IMR-90 (cell line): Measurements from ENCODE around the gene CCDC170. TPM values are rescaled to one million over a fixed set of nuclear protein-coding genes. Genes with fewer than 3 reads are reported as not detected.

ENCODE experiments used
- ATAC-seq: fragments of 200-7000 bp; cut with Tn5 transposase; 2 replicates; pipeline ENCODE4 v1.9.1; 2020; ENCODE audit warnings: low read depth, mild to moderate bottlenecking, moderate library complexity
- BruUV-seq: library from RNA; stranded (reverse); fragments of 400-500 nt; replicated peaks from 2 replicates; lab custom pipeline; 2021; lab: Mats Ljungman, UMichigan
- CTCF ChIA-PET: fragments of 300-600 bp; formaldehyde crosslinking; extraction: SDS; loops from one replicate; lab custom pipeline; 2021; ENCODE audit warnings: antibody characterized with exemption; lab: Yijun Ruan, JAX
- POLR2A ChIA-PET: fragments of 300-600 bp; sonication (Branson Sonifier 250); formaldehyde crosslinking; loops from one replicate; lab custom pipeline; 2022; ENCODE audit warnings: antibody characterized with exemption; ENCODE audit not compliant: unreplicated experiment; lab: Charles Lee
- DNase-seq: peaks from one replicate; pipeline ENCODE4 v3.0.0; 2013
- H2AFZ ChIP-seq: replicated peaks from 2 replicates; pipeline ENCODE3; 2013; ENCODE audit warnings: low read length, mild to moderate bottlenecking; ENCODE audit not compliant: poor library complexity
- H2AK5ac ChIP-seq: 2 replicates; pipeline ENCODE4 v1.6.1; 2013; ENCODE audit warnings: low read depth, low read length, inconsistent platforms
- H2AK9ac ChIP-seq: replicated peaks from 2 replicates; pipeline ENCODE3; 2013; ENCODE audit warnings: mild to moderate bottlenecking, low read depth, low read length, moderate library complexity; ENCODE audit not compliant: poor library complexity
- H2BK120ac ChIP-seq: 2 replicates; pipeline ENCODE4 v1.6.1; 2013; ENCODE audit warnings: low read depth, low read length, inconsistent platforms
- H2BK15ac ChIP-seq: 3 replicates; pipeline ENCODE4 v1.6.1; 2013; ENCODE audit warnings: low read depth, low read length, inconsistent platforms
- H2BK20ac ChIP-seq: 2 replicates; pipeline ENCODE4 v1.6.1; 2013; ENCODE audit warnings: low read depth, mild to moderate bottlenecking, inconsistent platforms, low read length, moderate library complexity
- H2BK5ac ChIP-seq: 2 replicates; pipeline ENCODE4 v1.6.1; 2013; ENCODE audit warnings: mild to moderate bottlenecking, low read depth, low read length, inconsistent platforms; ENCODE audit not compliant: poor library complexity, severe bottlenecking
- H3K14ac ChIP-seq: replicated peaks from 2 replicates; pipeline ENCODE4 v1.6.1; 2013; ENCODE audit warnings: low read depth, low read length, inconsistent platforms
- H3K18ac ChIP-seq: 2 replicates; pipeline ENCODE4 v1.6.1; 2013; ENCODE audit warnings: low read depth, low read length, control low read depth
- H3K23ac ChIP-seq: 2 replicates; pipeline ENCODE4 v1.6.1; 2013; ENCODE audit warnings: low read depth, low read length, inconsistent platforms
- H3K27ac ChIP-seq: 2 replicates; pipeline ENCODE4 v1.5.1; 2013; ENCODE audit warnings: mild to moderate bottlenecking, control low read depth, low read length; ENCODE audit not compliant: insufficient read depth
- H3K27me3 ChIP-seq: 2 replicates; pipeline ENCODE4 v1.6.1; 2013; ENCODE audit warnings: low read length; ENCODE audit not compliant: control insufficient read depth, insufficient read depth
- H3K36me3 ChIP-seq: 2 replicates; pipeline ENCODE4 v1.6.1; 2013; ENCODE audit warnings: low read length, mixed read lengths; ENCODE audit not compliant: control insufficient read depth, insufficient read depth
- H3K4ac ChIP-seq: 2 replicates; pipeline ENCODE4 v1.6.1; 2013; ENCODE audit warnings: low read depth, low read length, inconsistent platforms
- H3K4me1 ChIP-seq: 2 replicates; pipeline ENCODE4 v1.6.1; 2013; ENCODE audit warnings: low read length, mixed read lengths; ENCODE audit not compliant: control insufficient read depth, insufficient read depth
- H3K4me2 ChIP-seq: 2 replicates; pipeline ENCODE4 v1.6.1; 2013; ENCODE audit warnings: low read depth, mild to moderate bottlenecking, control low read depth, low read length, moderate library complexity
- H3K4me3 ChIP-seq: 2 replicates; pipeline ENCODE4 v1.5.1; 2013; ENCODE audit warnings: low read depth, mild to moderate bottlenecking, control low read depth, low read length, moderate library complexity; ENCODE audit not compliant: insufficient read depth
- H3K56ac ChIP-seq: 2 replicates; pipeline ENCODE4 v1.6.1; 2013; ENCODE audit warnings: low read length, inconsistent platforms; ENCODE audit not compliant: insufficient read depth; ENCODE audit errors: extremely low read depth
- H3K79me1 ChIP-seq, 2 experiments: 2 replicates each; pipeline ENCODE4 v1.6.1; 2013; ENCODE audit warnings: low read length in 2 of 2, inconsistent platforms in 1 of 2, low read depth in 1 of 2
- H3K9ac ChIP-seq: 2 replicates; pipeline ENCODE4 v1.6.1; 2013; ENCODE audit warnings: low read depth, low read length, control low read depth
- H3K9me1 ChIP-seq: 2 replicates; pipeline ENCODE4 v1.6.1; 2013; ENCODE audit warnings: low read length, inconsistent platforms; ENCODE audit not compliant: insufficient read depth
- H3K9me3 ChIP-seq: 2 replicates; pipeline ENCODE4 v1.6.1; 2013; ENCODE audit warnings: low read length; ENCODE audit not compliant: control insufficient read depth, insufficient read depth
- H4K20me1 ChIP-seq: 2 replicates; pipeline ENCODE4 v1.6.1; 2013; ENCODE audit warnings: low read length, inconsistent platforms; ENCODE audit not compliant: insufficient read depth
- H4K5ac ChIP-seq: 2 replicates; pipeline ENCODE4 v1.6.1; 2013; ENCODE audit warnings: mild to moderate bottlenecking, low read depth, low read length, control low read depth
- H4K8ac ChIP-seq, 2 experiments: 2 replicates each; pipeline ENCODE4 v1.6.1; 2013; ENCODE audit warnings: low read depth in 2 of 2, low read length in 2 of 2, control low read depth in 1 of 2, inconsistent platforms in 1 of 2
- H4K91ac ChIP-seq: 2 replicates; pipeline ENCODE4 v1.6.1; 2013; ENCODE audit warnings: low read depth, low read length, inconsistent platforms; ENCODE audit not compliant: insufficient read depth
- CEBPB ChIP-seq: IDR thresholded peaks from 2 replicates; pipeline ENCODE4 v1.6.1; 2012; ENCODE audit warnings: low read depth, low read length, improper control_type of control experiment
- CHD1 ChIP-seq: IDR thresholded peaks from 2 replicates; pipeline ENCODE4 v1.6.1; 2012; ENCODE audit warnings: low read depth, low read length, improper control_type of control experiment
- MAFK ChIP-seq: IDR thresholded peaks from 2 replicates; pipeline ENCODE4 v1.6.1; 2012; ENCODE audit warnings: low read depth, low read length, improper control_type of control experiment
- SMC3 ChIP-seq: fragments of 150-350 bp; IDR thresholded peaks from 2 replicates; pipeline ENCODE4 v1.6.1; 2016; ENCODE audit warnings: low read depth, mild to moderate bottlenecking, antibody characterized with exemption, low read length, moderate library complexity
- WGBS, 2 experiments: methylation state at CpG; one replicate each; pipeline versions ENCODE4 v1.1.5 to v1.1.7; 2013; ENCODE audit warnings: missing lambda C conversion rate in 2 of 2; ENCODE audit not compliant: insufficient read length in 1 of 2; ENCODE audit errors: extremely low coverage in 2 of 2; 5-methylcytosine and 5-hydroxymethylcytosine counted together
- dilution Hi-C: fragments of 300-500 bp; cut with HindIII; formaldehyde crosslinking; loops from one replicate; pipeline ENCODE4 v1.14.3; 2018; ENCODE audit warnings: low sequenced_read_pairs; ENCODE audit not compliant: unreplicated experiment
- in situ Hi-C: fragments of 300-500 bp; cut with MboI; formaldehyde crosslinking; loops from 3 replicates; pipeline ENCODE4 v1.14.3; 2019; ENCODE audit warnings: low sequenced_read_pairs, inconsistent platforms, mixed read lengths
- intact Hi-C: fragments of 100-400 bp; cut with micrococcal nuclease; formaldehyde crosslinking; loops from 2 replicates; pipeline ENCODE4 v1.10.0; 2022
- polyA plus RNA-seq, 3 experiments: library from polyadenylated mRNA; depleted of rRNA; stranded (reverse); fragments of >200 nt; gene quantifications; 2 replicates each; pipeline ENCODE4 v1.2.3, GENCODE V29; 2012; ENCODE audit warnings: low replicate concordance in 1 of 3
- total RNA-seq: library from RNA; depleted of rRNA; stranded (reverse); fragments of >200 nt; gene quantifications from 2 replicates; pipeline ENCODE4 v1.2.3, GENCODE V29; 2012
- TF ChIP-seq, protein P1 (sequence below): fragments of 150-350 bp; IDR thresholded peaks from 2 replicates; pipeline ENCODE4 v1.6.1; 2017; ENCODE audit warnings: mild to moderate bottlenecking, antibody characterized with exemption, low read length, low read depth
- TF ChIP-seq, protein P2 (sequence below): conservative IDR thresholded peaks from 2 replicates; pipeline ENCODE4 v1.5.1; 2012; ENCODE audit warnings: mild to moderate bottlenecking, low read depth, low read length, improper control_type of control experiment
- TF ChIP-seq, protein P3 (sequence below): fragments of 150-350 bp; IDR thresholded peaks from 2 replicates; pipeline ENCODE4 v1.6.1; 2016; ENCODE audit warnings: low read depth, mild to moderate bottlenecking, low read length, moderate library complexity, borderline replicate concordance

Gene CCDC170
- total and polyA plus RNA-seq, 2 of the 4 experiments (the other 2 are of a cell fraction), result 0.12 to 0.54 TPM

DNA sequence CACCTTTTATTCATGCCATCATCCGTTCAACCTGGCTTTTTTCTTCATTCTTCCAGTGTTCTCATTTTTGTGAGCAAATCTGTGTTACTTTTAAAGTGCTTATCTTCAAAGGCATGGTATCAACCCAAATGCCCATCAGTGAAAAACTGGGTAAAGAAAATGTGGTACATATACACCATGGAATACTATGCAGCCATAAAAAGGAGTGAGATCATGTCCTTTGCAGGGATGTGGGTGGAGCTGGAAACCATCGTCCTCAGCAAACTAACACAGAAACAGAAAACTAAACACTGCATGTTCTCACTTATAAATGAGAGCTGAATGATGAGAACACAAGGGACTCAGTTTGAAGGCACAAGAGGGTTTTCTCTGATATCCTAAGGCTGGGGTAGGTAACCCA is 130.3 kb downstream of the CCDC170 start:
- POLR2A ChIA-PET, result no interaction called here

More for the DNA sequence above, 130.3 kb downstream of the CCDC170 start:
- no peak overlapping the region for H3K14ac ChIP-seq
- H3K36me3 ChIP-seq, result no peaks in the 10 kb centered on the region
- CTCF ChIA-PET, result no interaction called here
- TF ChIP-seq CHD1 (no peak), CEBPB (no peak), MAFK (no peak), SMC3 (no peak)
- TF ChIP-seq, protein P1, sequence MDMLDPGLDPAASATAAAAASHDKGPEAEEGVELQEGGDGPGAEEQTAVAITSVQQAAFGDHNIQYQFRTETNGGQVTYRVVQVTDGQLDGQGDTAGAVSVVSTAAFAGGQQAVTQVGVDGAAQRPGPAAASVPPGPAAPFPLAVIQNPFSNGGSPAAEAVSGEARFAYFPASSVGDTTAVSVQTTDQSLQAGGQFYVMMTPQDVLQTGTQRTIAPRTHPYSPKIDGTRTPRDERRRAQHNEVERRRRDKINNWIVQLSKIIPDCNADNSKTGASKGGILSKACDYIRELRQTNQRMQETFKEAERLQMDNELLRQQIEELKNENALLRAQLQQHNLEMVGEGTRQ, result no peak
- TF ChIP-seq, protein P2, sequence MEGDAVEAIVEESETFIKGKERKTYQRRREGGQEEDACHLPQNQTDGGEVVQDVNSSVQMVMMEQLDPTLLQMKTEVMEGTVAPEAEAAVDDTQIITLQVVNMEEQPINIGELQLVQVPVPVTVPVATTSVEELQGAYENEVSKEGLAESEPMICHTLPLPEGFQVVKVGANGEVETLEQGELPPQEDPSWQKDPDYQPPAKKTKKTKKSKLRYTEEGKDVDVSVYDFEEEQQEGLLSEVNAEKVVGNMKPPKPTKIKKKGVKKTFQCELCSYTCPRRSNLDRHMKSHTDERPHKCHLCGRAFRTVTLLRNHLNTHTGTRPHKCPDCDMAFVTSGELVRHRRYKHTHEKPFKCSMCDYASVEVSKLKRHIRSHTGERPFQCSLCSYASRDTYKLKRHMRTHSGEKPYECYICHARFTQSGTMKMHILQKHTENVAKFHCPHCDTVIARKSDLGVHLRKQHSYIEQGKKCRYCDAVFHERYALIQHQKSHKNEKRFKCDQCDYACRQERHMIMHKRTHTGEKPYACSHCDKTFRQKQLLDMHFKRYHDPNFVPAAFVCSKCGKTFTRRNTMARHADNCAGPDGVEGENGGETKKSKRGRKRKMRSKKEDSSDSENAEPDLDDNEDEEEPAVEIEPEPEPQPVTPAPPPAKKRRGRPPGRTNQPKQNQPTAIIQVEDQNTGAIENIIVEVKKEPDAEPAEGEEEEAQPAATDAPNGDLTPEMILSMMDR, result no peak
- TF ChIP-seq, protein P3, sequence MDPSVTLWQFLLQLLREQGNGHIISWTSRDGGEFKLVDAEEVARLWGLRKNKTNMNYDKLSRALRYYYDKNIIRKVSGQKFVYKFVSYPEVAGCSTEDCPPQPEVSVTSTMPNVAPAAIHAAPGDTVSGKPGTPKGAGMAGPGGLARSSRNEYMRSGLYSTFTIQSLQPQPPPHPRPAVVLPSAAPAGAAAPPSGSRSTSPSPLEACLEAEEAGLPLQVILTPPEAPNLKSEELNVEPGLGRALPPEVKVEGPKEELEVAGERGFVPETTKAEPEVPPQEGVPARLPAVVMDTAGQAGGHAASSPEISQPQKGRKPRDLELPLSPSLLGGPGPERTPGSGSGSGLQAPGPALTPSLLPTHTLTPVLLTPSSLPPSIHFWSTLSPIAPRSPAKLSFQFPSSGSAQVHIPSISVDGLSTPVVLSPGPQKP, result no peak
- no peak overlapping the region for H2AK9ac ChIP-seq
- no peak overlapping the region for H3K56ac ChIP-seq
- H3K23ac ChIP-seq, result no peak overlapping the region
- H2BK15ac ChIP-seq, result no peak overlapping the region
- no peak for ATAC-seq
- no peaks in the 10 kb centered on the region for H3K4me1 ChIP-seq
- no CpG with 5 or more reads among the region's 2 CpGs for WGBS, 2 experiments
- no peak for DNase-seq
- BruUV-seq, result no TSS peak
- H3K79me1 ChIP-seq, result no peaks in the 10 kb centered on the region
- no peak overlapping the region for H2BK20ac ChIP-seq
- no peak overlapping the region for H4K91ac ChIP-seq
- no peak overlapping the region for H2BK120ac ChIP-seq
- in situ Hi-C loops, result no loop called here
- no peaks in the 10 kb centered on the region for H4K20me1 ChIP-seq
- no peak overlapping the region for H4K8ac ChIP-seq
- H4K5ac ChIP-seq, result no peak overlapping the region
- peaks cover 4% of the 10 kb centered on the region; the same call in 1 of the 2 replicates for H3K9me3 ChIP-seq
- H3K4ac ChIP-seq, result no peak overlapping the region
- no peak overlapping the region for H2BK5ac ChIP-seq
- no peaks in the 10 kb centered on the region for H3K9me1 ChIP-seq
- no peak overlapping the region for H3K4me3 ChIP-seq
- no peaks in the 10 kb centered on the region for H3K27me3 ChIP-seq
- no peak overlapping the region for H2AFZ ChIP-seq
- no peak overlapping the region for H3K18ac ChIP-seq
- dilution Hi-C loops, result no loop called here
- no peak overlapping the region for H3K9ac ChIP-seq
- no peak overlapping the region for H3K27ac ChIP-seq
- H2AK5ac ChIP-seq, result no peak overlapping the region
- no peak overlapping the region for H3K4me2 ChIP-seq
- intact Hi-C loops, result no loop called here
